PC-9 (cell line): ENCODE results near the gene MAP2K5. TPM values are rescaled to one million over a fixed set of nuclear protein-coding genes. Genes with fewer than 3 reads are reported as not detected.

Experiments used
- BruUV-seq: library from RNA; stranded (reverse); fragments of 400-500 nt; replicated peaks from 2 replicates; lab custom pipeline; 2021; lab: Mats Ljungman, UMichigan
- CTCF ChIA-PET: fragments of 300-600 bp; sonication (Branson Sonifier 250); formaldehyde crosslinking; loops from one replicate; lab custom pipeline; 2022; ENCODE audit warnings: antibody characterized with exemption; lab: Charles Lee
- POLR2A ChIA-PET: fragments of 300-600 bp; sonication (Branson Sonifier 250); formaldehyde crosslinking; loops from one replicate; lab custom pipeline; 2022; ENCODE audit warnings: antibody characterized with exemption; ENCODE audit not compliant: unreplicated experiment; lab: Charles Lee
- DNase-seq, 2 experiments: peaks; one replicate each; pipeline versions ENCODE4 v3.0.0 to v3.0.0-alpha.2; 2015 to 2022; ENCODE audit warnings: mixed read lengths in 1 of 2
- H2AFZ ChIP-seq: fragments of 200-600 bp; sonication (generic); 2 replicates; pipeline ENCODE4 v1.8.1; 2017; ENCODE audit warnings: antibody characterized with exemption
- H3F3A ChIP-seq: fragments of 200-600 bp; sonication (generic); 2 replicates; pipeline ENCODE4 v1.8.1; 2017; ENCODE audit warnings: antibody characterized with exemption, mild to moderate bottlenecking, low read depth; ENCODE audit not compliant: insufficient read depth
- H3K27ac ChIP-seq: fragments of 200-600 bp; sonication (generic); 2 replicates; pipeline ENCODE4 v1.6.1; 2016; ENCODE audit warnings: mixed run types
- H3K27me3 ChIP-seq: fragments of 200-600 bp; sonication (generic); 2 replicates; pipeline ENCODE4 v1.6.1; 2016; ENCODE audit warnings: low read depth, mixed run types; ENCODE audit not compliant: insufficient read depth
- H3K36me3 ChIP-seq: fragments of 200-600 bp; sonication (generic); 2 replicates; pipeline ENCODE4 v1.6.1; 2016; ENCODE audit warnings: low read depth, mixed run types
- H3K4me1 ChIP-seq: fragments of 200-600 bp; sonication (generic); replicated peaks from 2 replicates; pipeline ENCODE4 v1.6.1; 2016; ENCODE audit warnings: mixed run types; ENCODE audit not compliant: insufficient read depth
- H3K4me2 ChIP-seq: fragments of 200-600 bp; sonication (generic); 2 replicates; pipeline ENCODE4 v1.6.1; 2017; ENCODE audit warnings: mixed run types
- H3K4me3 ChIP-seq: fragments of 200-600 bp; sonication (generic); 2 replicates; pipeline ENCODE4 v1.6.1; 2016; ENCODE audit warnings: mixed run types
- H3K79me2 ChIP-seq: fragments of 200-600 bp; sonication (generic); 2 replicates; pipeline ENCODE4 v1.6.1; 2017; ENCODE audit warnings: low read depth, mixed run types
- H3K9me2 ChIP-seq: fragments of 200-600 bp; sonication (generic); 2 replicates; pipeline ENCODE4 v1.8.1; 2017; ENCODE audit warnings: mild to moderate bottlenecking; ENCODE audit not compliant: insufficient read depth
- H3K9me3 ChIP-seq: fragments of 200-600 bp; sonication (generic); 2 replicates; pipeline ENCODE4 v1.8.1; 2016; ENCODE audit warnings: low read depth; ENCODE audit not compliant: insufficient read depth
- H4K20me1 ChIP-seq: fragments of 200-600 bp; sonication (generic); 2 replicates; pipeline ENCODE4 v1.8.1; 2017; ENCODE audit not compliant: insufficient read depth
- CTCF ChIP-seq: fragments of 200-600 bp; sonication (generic); conservative IDR thresholded peaks from 2 replicates; pipeline ENCODE4 v1.6.1; 2017; ENCODE audit warnings: mixed run types, antibody characterized with exemption, mild to moderate bottlenecking, moderate library complexity
- EZH2 ChIP-seq: fragments of 200-600 bp; sonication (generic); IDR thresholded peaks from 2 replicates; pipeline ENCODE4 v1.8.0; 2017; ENCODE audit warnings: antibody characterized with exemption, low read depth
- intact Hi-C: fragments of 100-400 bp; cut with micrococcal nuclease; formaldehyde crosslinking; loops from one replicate; pipeline ENCODE4 v1.10.0; 2022; ENCODE audit not compliant: unreplicated experiment
- total RNA-seq: library from RNA; stranded (reverse); gene quantifications from 2 replicates; pipeline ENCODE4 v1.2.3, GENCODE V29; 2021

The MAP2K5 gene
- total RNA-seq, 1 experiment from 2014 or later = 26.9 TPM

GRCh38 chr15:67579164-67579563, 36.7 kb downstream of the MAP2K5 start:
- Histone ChIP-seq H3K4me2 (no peak overlapping the region), H3K27ac (no peak overlapping the region), H3K36me3 (no peaks in the 10 kb centered on the region), H3K9me3 (no peaks in the 10 kb centered on the region), H3K79me2 (no peaks in the 10 kb centered on the region), H3F3A (no peaks in the 10 kb centered on the region), H3K4me3 (no peak overlapping the region), H3K27me3 (no peaks in the 10 kb centered on the region), H3K4me1 (no peaks in the 10 kb centered on the region), H3K9me2 (no peaks in the 10 kb centered on the region), H2AFZ (no peak overlapping the region), H4K20me1 (no peaks in the 10 kb centered on the region)
- ChIA-PET POLR2A (interaction anchor here (0.7 kb wide), 1 partner anchor 358 kb away, joined by 3 read pairs; no protein-coding TSS in a partner anchor), CTCF (no interaction called here)
- BruUV-seq = no TSS peak
- TF ChIP-seq EZH2 = no peak
- TF ChIP-seq CTCF = no peak
- intact Hi-C loops = no loop called here
- no peak for DNase-seq

- Histone ChIP-seq H3K9me2 (no peaks in the 10 kb centered on the region), H3F3A (no peaks in the 10 kb centered on the region), H3K4me2 (no peak overlapping the region), H3K27ac (no peak overlapping the region), H3K36me3 (no peaks in the 10 kb centered on the region), H3K9me3 (no peaks in the 10 kb centered on the region), H3K79me2 (no peaks in the 10 kb centered on the region), H3K4me3 (no peak overlapping the region), H3K27me3 (no peaks in the 10 kb centered on the region), H3K4me1 (no peaks in the 10 kb centered on the region), H4K20me1 (no peaks in the 10 kb centered on the region), H2AFZ (no peak overlapping the region)
- no peak for DNase-seq
- no TSS peak for BruUV-seq
- CTCF ChIA-PET = no interaction called here
- TF ChIP-seq EZH2 (no peak), CTCF (no peak)
- intact Hi-C loops = no loop called here
- POLR2A ChIA-PET = interaction anchor here (0.7 kb wide), 1 partner anchor 357 kb away, joined by 3 read pairs; no protein-coding TSS in a partner anchor
Measured at GRCh38 chr15:67579967-67580366, 37.5 kb downstream of the MAP2K5 start.

GRCh38 chr15:67584157-67584556, 41.7 kb downstream of the MAP2K5 start:
- TF ChIP-seq EZH2 (no peak), CTCF (no peak)
- Histone ChIP-seq H3F3A (no peaks in the 10 kb centered on the region), H3K9me2 (no peaks in the 10 kb centered on the region), H4K20me1 (no peaks in the 10 kb centered on the region), H3K36me3 (no peaks in the 10 kb centered on the region), H3K4me1 (no peaks in the 10 kb centered on the region), H3K27me3 (no peaks in the 10 kb centered on the region), H3K27ac (no peak overlapping the region), H3K9me3 (no peaks in the 10 kb centered on the region), H2AFZ (no peak overlapping the region), H3K4me2 (no peak overlapping the region), H3K4me3 (no peak overlapping the region), H3K79me2 (no peaks in the 10 kb centered on the region)
- BruUV-seq = no TSS peak
- ChIA-PET CTCF (interaction anchor here (0.6 kb wide), 1 partner anchor 291 kb away, joined by 7 read pairs; no protein-coding TSS in a partner anchor), POLR2A (interaction anchor here (0.6 kb wide), 1 partner anchor 936 kb away, joined by 4 read pairs; no protein-coding TSS in a partner anchor)
- DNase-seq = no peak
- intact Hi-C loops = no loop called here
